HAP-1 (cell line): ENCODE data around the gene ATG4A.

Experiments
- DNase-seq, 2 experiments: peaks; one replicate each; pipeline ENCODE4 v3.0.0-alpha.2; 2016 to 2020; ENCODE audit warnings: low spot score in 2 of 2
- H3K27me3 ChIP-seq: fragments of 250-450 bp; sonication (Bioruptor Pico); 2 replicates; pipeline ENCODE4 v1.5.1; 2020; ENCODE audit warnings: low read depth, mild to moderate bottlenecking, moderate library complexity
- H3K36me3 ChIP-seq: fragments of 250-450 bp; sonication (Bioruptor Pico); replicated peaks from 2 replicates; pipeline ENCODE4 v1.5.1; 2020; ENCODE audit warnings: mild to moderate bottlenecking
- H3K4me1 ChIP-seq: fragments of 250-450 bp; sonication (Bioruptor Pico); 2 replicates; pipeline ENCODE4 v1.5.1; 2020; ENCODE audit warnings: mild to moderate bottlenecking
- H3K4me3 ChIP-seq: fragments of 250-450 bp; sonication (Bioruptor Pico); 2 replicates; pipeline ENCODE4 v1.5.1; 2020; ENCODE audit warnings: mild to moderate bottlenecking, moderate library complexity
- H3K9me3 ChIP-seq: fragments of 250-450 bp; sonication (Bioruptor Pico); 2 replicates; pipeline ENCODE4 v1.5.1; 2020; ENCODE audit warnings: mild to moderate bottlenecking, moderate library complexity
- in situ Hi-C: fragments of 300-500 bp; cut with MboI; formaldehyde crosslinking; loops from 3 replicates; pipeline ENCODE4 v1.14.3; 2020; ENCODE audit warnings: low sequenced_read_pairs, inconsistent platforms, mixed read lengths

ATG4A gene

GRCh38 chrX:108091264-108091877, at the start of gene ATG4A, which contains the start of gene PSMD10:
ATG4A (plus strand) TSS chrX:108091778; CDS start chrX:108091827, 49 bp downstream.
PSMD10 (minus strand) TSS chrX:108091542; CDS start chrX:108091520, 22 bp downstream.
- H3K4me1 ChIP-seq, result peaks cover 8% of the 10 kb centered on the region
- H3K4me3 ChIP-seq, result peak within 1 kb of the TSS; percentile 69
- H3K36me3 ChIP-seq, result peaks cover 19% of the 10 kb centered on the region
- no peaks in the 10 kb centered on the region for H3K27me3 ChIP-seq
- peak; percentile 97 for DNase-seq
- no peaks in the 10 kb centered on the region for H3K9me3 ChIP-seq
- in situ Hi-C loops, result no loop called here

DNA sequence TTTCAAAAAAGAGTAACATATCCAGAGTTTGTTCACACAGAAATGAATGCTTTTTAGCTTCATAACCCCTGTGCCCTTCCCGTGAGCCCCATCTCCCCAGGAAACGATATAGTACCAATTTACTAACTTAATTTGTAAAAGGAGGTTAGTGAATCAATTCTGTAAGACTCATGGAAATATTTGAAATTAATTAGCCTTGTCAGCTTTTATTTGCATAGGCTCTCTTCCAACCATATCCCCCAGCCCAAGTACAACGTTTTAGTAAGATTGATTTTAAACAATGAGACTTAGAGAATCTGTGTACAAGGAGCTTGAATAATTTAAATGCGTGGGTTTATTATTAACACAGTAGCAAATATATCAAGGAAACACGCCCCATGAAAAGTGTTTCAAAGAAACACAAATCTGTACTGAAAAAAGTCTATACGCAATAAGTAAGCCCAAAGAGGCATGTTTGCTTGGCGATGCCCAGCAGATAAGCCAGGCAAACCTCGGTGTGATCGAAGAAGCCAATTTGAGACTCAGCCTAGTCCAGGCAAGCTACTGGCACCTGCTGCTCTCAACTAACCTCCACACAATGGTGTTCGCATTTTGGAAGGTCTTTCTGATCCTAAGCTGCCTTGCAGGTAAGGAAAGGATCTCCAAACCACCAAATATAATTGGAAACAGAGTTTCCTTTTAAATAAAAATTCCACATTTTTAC, 46.9 kb upstream of the ATG4A start, which contains the start of gene VSIG1:
VSIG1 (plus strand) TSS at position 512 of the 703 bp plus-strand sequence; CDS start at position 578, 66 bp downstream.
- no peaks in the 10 kb centered on the region for H3K4me1 ChIP-seq
- no peak for DNase-seq
- no peaks in the 10 kb centered on the region for H3K36me3 ChIP-seq
- in situ Hi-C loops, result no loop called here
- H3K27me3 ChIP-seq, result no peaks in the 10 kb centered on the region
- H3K9me3 ChIP-seq, result no peaks in the 10 kb centered on the region
- no peak within 1 kb of the TSS for H3K4me3 ChIP-seq

DNA sequence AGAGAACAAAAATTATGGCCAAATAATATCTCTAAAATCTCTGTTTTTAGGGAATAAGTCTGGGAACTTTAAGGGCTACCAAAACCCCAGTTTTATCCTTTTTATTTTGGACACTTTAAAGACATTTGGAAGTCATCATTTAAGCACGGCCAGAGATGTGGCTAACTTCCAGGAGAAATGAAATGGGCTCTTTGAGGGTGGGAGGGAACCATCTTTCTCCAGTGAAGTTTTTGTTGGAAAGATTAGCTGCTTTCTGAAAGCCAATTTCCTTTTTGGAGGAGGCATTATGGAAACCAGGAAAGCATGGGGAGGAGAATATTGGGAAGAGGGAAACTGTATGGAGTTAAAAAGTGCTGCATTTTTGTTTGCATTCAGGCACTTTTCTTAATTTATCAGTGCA, 41.9 kb upstream of the ATG4A start:
- Histone ChIP-seq H3K4me1 (no peaks in the 10 kb centered on the region), H3K36me3 (no peaks in the 10 kb centered on the region), H3K4me3 (no peak overlapping the region), H3K9me3 (no peaks in the 10 kb centered on the region), H3K27me3 (no peaks in the 10 kb centered on the region)
- in situ Hi-C loops, result loop anchor here (25.0 kb wide), 1 partner anchor 387 kb away; no protein-coding TSS in a partner anchor
- no peak for DNase-seq

DNA sequence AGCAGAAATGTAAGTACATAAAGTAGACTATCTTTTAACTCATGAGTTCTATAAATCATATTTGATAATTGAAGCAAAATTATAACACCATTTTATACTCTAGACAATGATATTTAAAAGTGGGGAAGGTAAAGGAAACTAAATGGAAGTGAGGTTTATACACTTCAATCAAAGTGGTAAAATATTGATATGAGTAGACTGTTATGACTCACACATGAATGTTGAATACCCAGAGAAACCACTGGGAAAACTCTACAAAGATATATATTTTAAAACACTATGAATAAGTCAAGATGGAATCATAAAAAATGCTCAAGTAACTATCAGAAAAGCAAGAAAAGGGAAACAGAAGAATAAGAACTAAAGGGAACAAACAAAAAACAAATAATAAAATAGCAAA, 38.4 kb upstream of the ATG4A start:
- in situ Hi-C loops, result loop anchor here (25.0 kb wide), 1 partner anchor 391 kb away; no protein-coding TSS in a partner anchor
- no peak for DNase-seq
- Histone ChIP-seq H3K36me3 (no peaks in the 10 kb centered on the region), H3K9me3 (no peaks in the 10 kb centered on the region), H3K4me3 (no peak overlapping the region), H3K4me1 (no peaks in the 10 kb centered on the region), H3K27me3 (peaks cover 11% of the 10 kb centered on the region)

GRCh38 chrX:108055546-108055945, 36.0 kb upstream of the ATG4A start:
- DNase-seq, result no peak
- no peaks in the 10 kb centered on the region for H3K9me3 ChIP-seq
- no peaks in the 10 kb centered on the region for H3K4me1 ChIP-seq
- no peaks in the 10 kb centered on the region for H3K36me3 ChIP-seq
- peaks cover 11% of the 10 kb centered on the region for H3K27me3 ChIP-seq
- in situ Hi-C loops, result loop anchor here (25.0 kb wide), 1 partner anchor 393 kb away; no protein-coding TSS in a partner anchor
- H3K4me3 ChIP-seq, result no peak overlapping the region

DNA sequence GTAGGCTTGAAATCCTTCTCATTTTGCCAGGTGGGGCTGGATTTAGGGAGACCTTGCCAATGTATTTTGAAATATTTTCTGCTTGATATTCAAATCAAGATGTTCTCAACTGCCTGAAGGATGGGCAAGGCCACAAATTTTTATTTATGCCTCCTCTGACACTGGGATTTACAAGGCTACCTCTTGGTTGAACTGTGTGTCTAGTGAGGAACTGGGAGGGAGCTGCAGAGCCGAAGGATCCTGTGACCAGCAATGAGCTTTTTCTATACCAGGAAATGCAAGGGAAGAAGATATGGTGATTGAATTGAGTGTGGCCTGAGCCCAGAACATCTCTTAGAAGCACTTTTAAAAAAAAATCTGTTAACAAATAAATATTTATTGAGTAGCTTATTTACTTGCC, 31.8 kb upstream of the ATG4A start:
- Histone ChIP-seq H3K36me3 (no peaks in the 10 kb centered on the region), H3K9me3 (no peaks in the 10 kb centered on the region), H3K4me3 (no peak overlapping the region), H3K4me1 (no peaks in the 10 kb centered on the region), H3K27me3 (peaks cover 11% of the 10 kb centered on the region)
- DNase-seq, result no peak
- in situ Hi-C loops, result loop anchor here (25.0 kb wide), 1 partner anchor 398 kb away; no protein-coding TSS in a partner anchor

- H3K27me3 ChIP-seq, result peaks cover 18% of the 10 kb centered on the region
- DNase-seq, result no peak
- in situ Hi-C loops, result loop anchor here (25.0 kb wide), 1 partner anchor 402 kb away; no protein-coding TSS in a partner anchor
- H3K9me3 ChIP-seq, result no peaks in the 10 kb centered on the region
- H3K4me1 ChIP-seq, result no peaks in the 10 kb centered on the region
- no peaks in the 10 kb centered on the region for H3K36me3 ChIP-seq
- no peak overlapping the region for H3K4me3 ChIP-seq
Measured at GRCh38 chrX:108064001-108064400, 27.6 kb upstream of the ATG4A start.

GRCh38 chrX:108064613-108065012, 27.0 kb upstream of the ATG4A start:
- Histone ChIP-seq H3K9me3 (no peaks in the 10 kb centered on the region), H3K36me3 (no peaks in the 10 kb centered on the region), H3K27me3 (peaks cover 18% of the 10 kb centered on the region), H3K4me3 (no peak overlapping the region), H3K4me1 (no peaks in the 10 kb centered on the region)
- no peak for DNase-seq
- in situ Hi-C loops, result loop anchor here (5.0 to 25.0 kb wide), 2 partner anchors 47 to 402 kb away; no protein-coding TSS in a partner anchor

DNA sequence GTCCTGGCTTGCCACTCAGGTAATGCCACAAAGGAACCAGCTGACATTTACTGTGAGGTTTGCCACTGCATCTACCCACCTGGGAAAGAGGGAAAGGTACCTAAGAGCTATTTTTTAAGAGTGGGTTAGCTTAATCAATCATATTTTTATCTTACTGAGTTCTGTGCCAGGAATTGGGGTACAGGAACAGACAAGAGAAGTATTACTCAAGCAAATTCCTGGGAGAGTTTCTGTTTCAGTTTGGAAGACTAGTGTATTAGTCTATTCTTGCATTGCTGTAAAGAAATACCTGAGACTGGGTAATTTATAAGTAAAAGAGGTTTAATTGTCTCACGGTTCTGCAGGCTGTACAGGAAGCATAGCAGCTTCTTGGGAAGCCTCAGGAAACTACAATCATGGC, 23.5 kb upstream of the ATG4A start:
- Histone ChIP-seq H3K4me1 (no peaks in the 10 kb centered on the region), H3K4me3 (no peak overlapping the region), H3K36me3 (no peaks in the 10 kb centered on the region), H3K27me3 (peaks cover 33% of the 10 kb centered on the region), H3K9me3 (no peaks in the 10 kb centered on the region)
- in situ Hi-C loops, result loop anchor here (5.0 to 25.0 kb wide), 2 partner anchors 51 to 406 kb away; no protein-coding TSS in a partner anchor
- DNase-seq, result no peak

DNA sequence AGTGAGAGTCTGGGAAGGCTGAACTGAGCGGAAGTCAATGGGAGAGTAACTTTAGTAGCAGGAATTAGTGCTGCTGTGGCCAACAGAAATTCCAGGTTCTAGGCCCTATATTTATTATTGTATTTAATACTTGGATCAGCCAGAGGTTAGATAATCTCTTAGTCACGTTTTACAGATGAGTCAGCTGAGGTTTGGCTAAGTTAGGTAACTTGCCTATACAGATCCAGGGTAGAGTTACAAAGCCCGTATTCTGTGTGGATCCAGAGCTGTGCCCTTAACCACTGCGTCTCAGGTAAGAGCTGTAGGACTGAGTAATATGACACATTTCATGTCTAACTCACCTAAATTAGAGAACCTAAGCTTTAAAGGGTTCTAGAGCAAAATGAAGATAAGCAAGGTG, 20.7 kb upstream of the ATG4A start:
- in situ Hi-C loops, result loop anchor here (25.0 kb wide), 1 partner anchor 409 kb away; no protein-coding TSS in a partner anchor
- DNase-seq, result no peak
- Histone ChIP-seq H3K9me3 (no peaks in the 10 kb centered on the region), H3K4me3 (no peak overlapping the region), H3K4me1 (no peaks in the 10 kb centered on the region), H3K27me3 (peaks cover 56% of the 10 kb centered on the region), H3K36me3 (no peaks in the 10 kb centered on the region)

- Histone ChIP-seq H3K36me3 (no peaks in the 10 kb centered on the region), H3K27me3 (peaks cover 56% of the 10 kb centered on the region), H3K9me3 (no peaks in the 10 kb centered on the region), H3K4me3 (no peak overlapping the region), H3K4me1 (no peaks in the 10 kb centered on the region)
- no peak for DNase-seq
- in situ Hi-C loops, result loop anchor here (25.0 kb wide), 1 partner anchor 409 kb away; no protein-coding TSS in a partner anchor
Measured at GRCh38 chrX:108071578-108071977, 20.0 kb upstream of the ATG4A start.

- Histone ChIP-seq H3K27me3 (peaks cover 49% of the 10 kb centered on the region), H3K9me3 (no peaks in the 10 kb centered on the region), H3K4me1 (no peaks in the 10 kb centered on the region), H3K4me3 (no peak overlapping the region), H3K36me3 (no peaks in the 10 kb centered on the region)
- in situ Hi-C loops, result loop anchor here (25.0 kb wide), 1 partner anchor 410 kb away; no protein-coding TSS in a partner anchor
- no peak for DNase-seq
Measured at GRCh38 chrX:108072746-108073145, 18.8 kb upstream of the ATG4A start.

DNA sequence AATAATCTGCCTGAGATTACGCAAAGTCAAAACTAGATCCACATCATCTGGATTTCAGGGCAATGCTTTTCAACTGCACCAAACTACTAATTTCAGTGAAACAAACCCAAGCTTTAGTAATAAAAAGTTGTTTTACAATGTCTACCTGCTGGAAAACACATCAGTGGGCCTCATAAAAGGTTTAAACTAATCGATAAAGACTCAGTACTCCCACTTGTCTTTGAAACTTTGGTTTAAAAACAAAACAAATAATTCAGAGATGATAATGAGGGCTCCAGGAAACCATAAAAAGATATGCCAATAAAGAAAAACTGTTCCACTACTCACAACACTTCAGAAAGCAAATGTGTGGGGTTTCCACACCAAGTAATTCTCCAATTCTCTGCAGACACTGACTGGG, 10.5 kb upstream of the ATG4A start:
- no peaks in the 10 kb centered on the region for H3K4me1 ChIP-seq
- no peak for DNase-seq
- in situ Hi-C loops, result no loop called here
- no peaks in the 10 kb centered on the region for H3K9me3 ChIP-seq
- H3K4me3 ChIP-seq, result no peak overlapping the region
- H3K27me3 ChIP-seq, result no peaks in the 10 kb centered on the region
- H3K36me3 ChIP-seq, result peaks cover 13% of the 10 kb centered on the region

DNA sequence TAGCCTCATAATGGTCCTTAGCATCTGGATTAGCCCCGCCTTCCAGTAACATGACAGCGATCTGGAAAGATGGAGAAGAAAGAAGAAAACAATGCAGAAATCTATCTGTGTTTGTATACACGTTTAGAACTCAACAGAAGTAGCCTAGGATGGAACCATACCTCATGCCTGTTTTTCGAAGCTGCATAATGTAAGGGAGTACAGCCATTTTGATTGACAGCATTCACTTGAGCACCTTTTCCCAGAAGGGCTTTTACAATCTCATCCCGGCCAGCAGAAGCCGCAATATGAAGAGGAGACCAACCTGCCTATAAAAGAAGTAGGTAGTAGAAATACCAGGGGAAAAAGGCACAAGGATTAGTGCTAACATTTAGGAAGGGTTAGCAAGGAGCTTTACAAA, 3.8 kb upstream of the ATG4A start:
- no peaks in the 10 kb centered on the region for H3K9me3 ChIP-seq
- no peak for DNase-seq
- H3K36me3 ChIP-seq, result peaks cover 34% of the 10 kb centered on the region
- in situ Hi-C loops, result no loop called here
- H3K27me3 ChIP-seq, result no peaks in the 10 kb centered on the region
- no peak overlapping the region for H3K4me3 ChIP-seq
- H3K4me1 ChIP-seq, result peaks cover 8% of the 10 kb centered on the region
